Astrocyte (in vitro differentiated cells and primary cell): ENCODE data around the gene PRCD. TPM values are rescaled to one million over a fixed set of nuclear protein-coding genes. Genes with fewer than 3 reads are reported as not detected.

ENCODE experiments used
- DNase-seq: peaks from one replicate; pipeline ENCODE4 v3.0.0-alpha.2; 2010; ENCODE audit warnings: low read depth
- FAIRE-seq: peaks from 2 replicates; lab custom pipeline; 2011; peaks lifted over from hg19 to GRCh38; lab: Jason Lieb, UNC
- H2AFZ ChIP-seq: 2 replicates; pipeline ENCODE4 v1.6.0; 2012; ENCODE audit warnings: low read depth, low read length, inconsistent platforms
- H3K27ac ChIP-seq: 2 replicates; pipeline ENCODE4 v1.5.1; 2011; ENCODE audit warnings: low read depth, low read length, inconsistent platforms
- H3K27me3 ChIP-seq: 2 replicates; pipeline ENCODE4 v1.6.0; 2011; ENCODE audit warnings: low read length, inconsistent platforms; ENCODE audit not compliant: insufficient read depth
- H3K36me3 ChIP-seq: 2 replicates; pipeline ENCODE4 v1.5.1; 2011; ENCODE audit warnings: low read length, inconsistent platforms; ENCODE audit not compliant: insufficient read depth
- H3K4me1 ChIP-seq: 2 replicates; pipeline ENCODE4 v1.5.1; 2011; ENCODE audit warnings: low read length, inconsistent platforms; ENCODE audit not compliant: insufficient read depth
- H3K4me2 ChIP-seq: 2 replicates; pipeline ENCODE4 v1.6.0; 2012; ENCODE audit warnings: low read length, inconsistent platforms
- H3K4me3 ChIP-seq: 2 replicates; pipeline ENCODE4 v1.5.1; 2011; ENCODE audit warnings: low read depth, mild to moderate bottlenecking, low read length, inconsistent platforms; ENCODE audit not compliant: insufficient read depth
- H3K79me2 ChIP-seq: 2 replicates; pipeline ENCODE4 v1.6.0; 2012; ENCODE audit warnings: mild to moderate bottlenecking, low read length, inconsistent platforms; ENCODE audit not compliant: insufficient read depth
- H3K9ac ChIP-seq: 2 replicates; pipeline ENCODE4 v1.6.0; 2012; ENCODE audit warnings: mild to moderate bottlenecking, low read length, inconsistent platforms
- H3K9me3 ChIP-seq: 2 replicates; pipeline ENCODE4 v1.5.1; 2012; ENCODE audit warnings: low read depth, mild to moderate bottlenecking, low read length, inconsistent platforms; ENCODE audit not compliant: insufficient read depth
- H4K20me1 ChIP-seq: 2 replicates; pipeline ENCODE4 v1.6.0; 2012; ENCODE audit warnings: low read length, inconsistent platforms; ENCODE audit not compliant: insufficient read depth
- H3K27ac Mint-ChIP-seq: one replicate; pipeline ENCODE4 v1.8.0; 2021; ENCODE audit warnings: mild to moderate bottlenecking, mixed read lengths; ENCODE audit not compliant: unreplicated experiment
- H3K27me3 Mint-ChIP-seq: one replicate; pipeline ENCODE4 v1.8.0; 2021; ENCODE audit warnings: low read depth, mixed read lengths; ENCODE audit not compliant: unreplicated experiment
- H3K36me3 Mint-ChIP-seq: one replicate; pipeline ENCODE4 v1.8.0; 2021; ENCODE audit warnings: low read depth, mixed read lengths; ENCODE audit not compliant: unreplicated experiment
- H3K4me1 Mint-ChIP-seq: one replicate; pipeline ENCODE4 v1.8.0; 2021; ENCODE audit warnings: low read depth, mixed read lengths; ENCODE audit not compliant: unreplicated experiment
- H3K4me3 Mint-ChIP-seq: one replicate; pipeline ENCODE4 v1.8.0; 2021; ENCODE audit warnings: mild to moderate bottlenecking, moderate library complexity, mixed read lengths; ENCODE audit not compliant: unreplicated experiment
- H3K9me3 Mint-ChIP-seq: one replicate; pipeline ENCODE4 v1.8.0; 2021; ENCODE audit warnings: mild to moderate bottlenecking, mixed read lengths; ENCODE audit not compliant: unreplicated experiment
- CTCF ChIP-seq: IDR thresholded peaks from 2 replicates; pipeline ENCODE4 v1.5.1; 2011; ENCODE audit warnings: low read depth, mild to moderate bottlenecking, inconsistent platforms, low read length, moderate library complexity; ENCODE audit not compliant: insufficient read depth
- EZH2 ChIP-seq: IDR thresholded peaks from 2 replicates; pipeline ENCODE4 v1.6.1; 2012; ENCODE audit warnings: mild to moderate bottlenecking, low read length, inconsistent platforms; ENCODE audit not compliant: insufficient read depth
- total RNA-seq: library from RNA; stranded (reverse); gene quantifications from 2 replicates; pipeline ENCODE4 v1.2.1, GENCODE V29; 2021

PRCD gene
- total RNA-seq, 1 donor from 2014 or later, result 2.2 TPM

GRCh38 chr17:76567634-76568432, 28.0 kb downstream of the PRCD start:
- H3K4me1 ChIP-seq, result peaks cover 6% of the 10 kb centered on the region
- H2AFZ ChIP-seq, result no peak overlapping the region
- H3K36me3 Mint-ChIP-seq, result peaks cover 16% of the 10 kb centered on the region
- peaks cover 15% of the 10 kb centered on the region for H3K36me3 ChIP-seq
- H3K9ac ChIP-seq, result no peak overlapping the region
- H4K20me1 ChIP-seq, result peaks cover 48% of the 10 kb centered on the region
- H3K4me1 Mint-ChIP-seq, result peaks cover 17% of the 10 kb centered on the region
- no peak overlapping the region for H3K4me2 ChIP-seq
- no peaks in the 10 kb centered on the region for H3K9me3 ChIP-seq
- FAIRE-seq (no peak), DNase-seq (no peak)
- H3K9me3 Mint-ChIP-seq, result no peaks in the 10 kb centered on the region
- H3K79me2 ChIP-seq, result peaks cover 7% of the 10 kb centered on the region
- no peaks in the 10 kb centered on the region for H3K27me3 Mint-ChIP-seq
- TF ChIP-seq CTCF, result no peak
- no peak for TF ChIP-seq EZH2
- no peak overlapping the region for H3K27ac Mint-ChIP-seq
- no peak overlapping the region for H3K27ac ChIP-seq
- H3K4me3 Mint-ChIP-seq, result no peak overlapping the region
- H3K27me3 ChIP-seq, result no peaks in the 10 kb centered on the region
- H3K4me3 ChIP-seq, result no peak overlapping the region

GRCh38 chr17:76568811-76569221, 29.0 kb downstream of the PRCD start:
- H3K9ac ChIP-seq, result no peak overlapping the region
- no peak for DNase-seq
- no peak overlapping the region for H3K27ac Mint-ChIP-seq
- H3K4me1 ChIP-seq, result peaks cover 4% of the 10 kb centered on the region
- peaks cover 42% of the 10 kb centered on the region for H4K20me1 ChIP-seq
- H2AFZ ChIP-seq, result no peak overlapping the region
- peaks cover 11% of the 10 kb centered on the region for H3K4me1 Mint-ChIP-seq
- TF ChIP-seq CTCF, result no peak
- TF ChIP-seq EZH2, result no peak
- FAIRE-seq, result no peak
- peaks cover 2% of the 10 kb centered on the region for H3K27me3 Mint-ChIP-seq
- H3K4me3 ChIP-seq, result no peak overlapping the region
- no peaks in the 10 kb centered on the region for H3K9me3 Mint-ChIP-seq
- H3K4me2 ChIP-seq, result no peak overlapping the region
- no peak overlapping the region for H3K4me3 Mint-ChIP-seq
- H3K36me3 Mint-ChIP-seq, result peaks cover 14% of the 10 kb centered on the region
- no peaks in the 10 kb centered on the region for H3K9me3 ChIP-seq
- no peaks in the 10 kb centered on the region for H3K27me3 ChIP-seq
- peaks cover 15% of the 10 kb centered on the region for H3K36me3 ChIP-seq
- peaks cover 7% of the 10 kb centered on the region for H3K79me2 ChIP-seq
- H3K27ac ChIP-seq, result no peak overlapping the region
